Calu3 (cell line): ENCODE results near the gene SPPL3. TPM values are rescaled to one million over a fixed set of nuclear protein-coding genes. Genes with fewer than 3 reads are reported as not detected.

Experiments used
- BruUV-seq: library from RNA; stranded (reverse); fragments of 400-500 nt; replicated peaks from 2 replicates; lab custom pipeline; 2021; lab: Mats Ljungman, UMichigan
- CTCF ChIA-PET: fragments of 300-600 bp; sonication (Branson Sonifier 250); formaldehyde crosslinking; loops from one replicate; lab custom pipeline; 2022; ENCODE audit warnings: antibody characterized with exemption; lab: Charles Lee
- DNase-seq: peaks from one replicate; pipeline ENCODE4 v3.0.0; 2022
- H3K27ac Mint-ChIP-seq: one replicate; pipeline ENCODE4 v1.8.0; 2022; ENCODE audit warnings: mixed read lengths; ENCODE audit not compliant: unreplicated experiment
- H3K27me3 Mint-ChIP-seq: one replicate; pipeline ENCODE4 v1.8.0; 2022; ENCODE audit warnings: mixed read lengths; ENCODE audit not compliant: unreplicated experiment
- H3K36me3 Mint-ChIP-seq: one replicate; pipeline ENCODE4 v1.8.0; 2022; ENCODE audit warnings: mild to moderate bottlenecking, moderate library complexity, mixed read lengths; ENCODE audit not compliant: insufficient read depth, unreplicated experiment
- H3K4me1 Mint-ChIP-seq: one replicate; pipeline ENCODE4 v1.8.0; 2022; ENCODE audit warnings: mild to moderate bottlenecking, low read depth, mixed read lengths; ENCODE audit not compliant: unreplicated experiment
- H3K4me3 Mint-ChIP-seq: one replicate; pipeline ENCODE4 v1.8.0; 2022; ENCODE audit warnings: mild to moderate bottlenecking, low read depth, moderate library complexity, mixed read lengths; ENCODE audit not compliant: unreplicated experiment
- H3K9me3 Mint-ChIP-seq: one replicate; pipeline ENCODE4 v1.8.0; 2022; ENCODE audit warnings: low read depth, mixed read lengths; ENCODE audit not compliant: unreplicated experiment
- intact Hi-C: fragments of 100-400 bp; cut with micrococcal nuclease; formaldehyde crosslinking; loops from one replicate; pipeline ENCODE4 v1.10.0; 2022; ENCODE audit not compliant: unreplicated experiment
- total RNA-seq: library from RNA; stranded (reverse); gene quantifications from 2 replicates; pipeline ENCODE4 v1.2.3, GENCODE V29; 2022
- TF ChIP-seq, protein P1 (sequence below): fragments of 200-600 bp; IDR thresholded peaks from one replicate; pipeline ENCODE4 v1.8.0; 2022; ENCODE audit warnings: antibody characterized with exemption; ENCODE audit not compliant: unreplicated experiment

Gene SPPL3
- total RNA-seq, 1 experiment from 2014 or later, result 61.0 TPM

DNA sequence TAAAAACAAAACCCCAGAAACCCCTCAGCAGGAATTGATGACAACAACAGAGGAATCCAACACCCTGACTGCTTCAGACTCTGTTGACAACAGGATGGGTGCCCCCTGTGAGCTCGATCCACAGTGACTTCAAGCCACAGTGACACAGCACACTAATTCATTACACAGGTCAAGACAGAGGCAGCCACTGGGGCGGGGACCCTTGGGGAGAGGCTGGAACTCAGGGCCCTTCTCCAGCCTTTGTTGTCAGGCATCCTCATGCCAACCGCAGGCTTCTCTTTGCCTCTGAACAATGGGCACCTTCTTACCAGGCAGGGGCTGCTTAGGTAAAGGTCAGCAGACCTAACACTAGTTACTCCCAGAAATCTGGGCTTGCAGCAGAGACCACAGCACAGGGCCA, 140.9 kb downstream of the SPPL3 start:
- intact Hi-C loops, result no loop called here
- Mint-ChIP-seq H3K27ac (no peak overlapping the region), H3K27me3 (no peaks in the 10 kb centered on the region), H3K4me1 (no peaks in the 10 kb centered on the region), H3K36me3 (peaks cover 43% of the 10 kb centered on the region), H3K4me3 (no peak overlapping the region), H3K9me3 (no peaks in the 10 kb centered on the region)
- TF ChIP-seq, protein P1, sequence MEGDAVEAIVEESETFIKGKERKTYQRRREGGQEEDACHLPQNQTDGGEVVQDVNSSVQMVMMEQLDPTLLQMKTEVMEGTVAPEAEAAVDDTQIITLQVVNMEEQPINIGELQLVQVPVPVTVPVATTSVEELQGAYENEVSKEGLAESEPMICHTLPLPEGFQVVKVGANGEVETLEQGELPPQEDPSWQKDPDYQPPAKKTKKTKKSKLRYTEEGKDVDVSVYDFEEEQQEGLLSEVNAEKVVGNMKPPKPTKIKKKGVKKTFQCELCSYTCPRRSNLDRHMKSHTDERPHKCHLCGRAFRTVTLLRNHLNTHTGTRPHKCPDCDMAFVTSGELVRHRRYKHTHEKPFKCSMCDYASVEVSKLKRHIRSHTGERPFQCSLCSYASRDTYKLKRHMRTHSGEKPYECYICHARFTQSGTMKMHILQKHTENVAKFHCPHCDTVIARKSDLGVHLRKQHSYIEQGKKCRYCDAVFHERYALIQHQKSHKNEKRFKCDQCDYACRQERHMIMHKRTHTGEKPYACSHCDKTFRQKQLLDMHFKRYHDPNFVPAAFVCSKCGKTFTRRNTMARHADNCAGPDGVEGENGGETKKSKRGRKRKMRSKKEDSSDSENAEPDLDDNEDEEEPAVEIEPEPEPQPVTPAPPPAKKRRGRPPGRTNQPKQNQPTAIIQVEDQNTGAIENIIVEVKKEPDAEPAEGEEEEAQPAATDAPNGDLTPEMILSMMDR, result no peak
- CTCF ChIA-PET, result no interaction called here
- DNase-seq, result no peak
- no TSS peak for BruUV-seq

GRCh38 chr12:120762086-120762485, 142.1 kb downstream of the SPPL3 start:
- TF ChIP-seq, protein P1, result no peak
- H3K9me3 Mint-ChIP-seq, result no peaks in the 10 kb centered on the region
- no peak for DNase-seq
- CTCF ChIA-PET, result no interaction called here
- H3K4me3 Mint-ChIP-seq, result no peak overlapping the region
- no peak overlapping the region for H3K27ac Mint-ChIP-seq
- BruUV-seq, result no TSS peak
- H3K36me3 Mint-ChIP-seq, result peaks cover 43% of the 10 kb centered on the region
- intact Hi-C loops, result no loop called here
- H3K4me1 Mint-ChIP-seq, result no peaks in the 10 kb centered on the region
- H3K27me3 Mint-ChIP-seq, result no peaks in the 10 kb centered on the region

- peaks cover 43% of the 10 kb centered on the region for H3K36me3 Mint-ChIP-seq
- H3K27ac Mint-ChIP-seq, result no peak overlapping the region
- BruUV-seq, result no TSS peak
- CTCF ChIA-PET, result no interaction called here
- no peak for DNase-seq
- H3K4me1 Mint-ChIP-seq, result no peaks in the 10 kb centered on the region
- no peaks in the 10 kb centered on the region for H3K9me3 Mint-ChIP-seq
- intact Hi-C loops, result no loop called here
- H3K4me3 Mint-ChIP-seq, result no peak overlapping the region
- no peaks in the 10 kb centered on the region for H3K27me3 Mint-ChIP-seq
- TF ChIP-seq, protein P1, result no peak
Measured at GRCh38 chr12:120761519-120761934, 142.6 kb downstream of the SPPL3 start.

DNA sequence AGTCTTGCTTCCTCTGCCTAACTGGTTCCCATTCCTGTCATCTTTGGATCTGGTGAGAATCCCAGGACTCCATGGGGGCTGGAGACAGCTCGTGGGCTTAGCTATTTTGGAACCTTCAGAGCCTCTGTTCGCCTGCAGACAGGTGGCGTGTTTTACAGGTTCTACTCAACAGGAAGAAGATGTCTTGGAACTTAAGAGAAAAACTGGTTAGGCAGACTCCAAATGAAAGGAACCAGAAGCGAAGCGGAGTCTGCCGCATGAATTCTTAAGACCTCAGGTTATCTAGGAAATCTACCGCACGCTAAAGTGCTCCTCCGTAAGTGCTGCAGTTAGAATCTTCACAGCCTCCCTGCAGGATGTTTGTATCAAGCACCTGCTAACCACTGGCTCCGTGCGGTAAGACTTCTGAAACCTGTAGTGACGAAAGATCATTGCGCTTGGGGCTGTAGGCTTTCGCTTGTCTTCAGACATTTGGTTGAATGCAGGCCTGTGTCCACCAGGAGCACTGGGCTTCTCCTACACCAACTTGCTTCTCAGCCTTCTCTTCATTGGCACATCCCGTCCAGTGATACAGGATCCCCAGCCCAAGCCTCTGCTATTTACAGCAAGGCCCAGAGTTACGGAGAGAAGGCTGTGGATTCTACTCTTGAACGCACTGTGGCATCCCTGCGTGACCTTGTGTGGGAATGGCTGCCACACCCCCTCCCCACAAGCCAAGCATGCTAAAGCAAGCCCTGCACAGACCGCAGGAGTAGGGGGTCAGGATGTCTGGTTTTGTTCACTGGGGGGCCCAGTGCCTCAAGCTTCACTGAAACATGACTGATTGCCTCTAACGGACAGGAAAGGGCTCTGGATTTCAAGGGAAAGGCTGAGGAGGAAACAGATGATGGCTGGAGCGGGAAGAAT, 143.6 kb downstream of the SPPL3 start:
- H3K9me3 Mint-ChIP-seq, result no peaks in the 10 kb centered on the region
- H3K27ac Mint-ChIP-seq, result no peak overlapping the region
- DNase-seq, result no peak
- BruUV-seq, result no TSS peak
- intact Hi-C loops, result no loop called here
- TF ChIP-seq, protein P1, result no peak
- CTCF ChIA-PET, result no interaction called here
- no peaks in the 10 kb centered on the region for H3K27me3 Mint-ChIP-seq
- peaks cover 43% of the 10 kb centered on the region for H3K36me3 Mint-ChIP-seq
- H3K4me3 Mint-ChIP-seq, result no peak overlapping the region
- H3K4me1 Mint-ChIP-seq, result no peaks in the 10 kb centered on the region
